Activated naive CD4-positive, alpha-beta T cell treated with anti-CD3 and anti-CD28 coated beads, Interleukin-2, amount 50 U/mL, for 72 hours (primary cell): Measurements from ENCODE around the gene JADE2. TPM values are rescaled to one million over a fixed set of nuclear protein-coding genes. Genes with fewer than 3 reads are reported as not detected.
A peak's percentile ranks its signal among the peaks of the same experiment; 100 is the strongest.
"Not testable (repeated sequence)": the region's sequence is repeated elsewhere in the genome, so short reads cannot be mapped to it uniquely, and the experiment has no call there.

ENCODE experiments used
- ATAC-seq, 2 donors: fragments of 150-1000 bp; cut with Tn5 transposase; 2 replicates each; pipeline ENCODE4 v1.10.0; 2021; ENCODE audit warnings: mild to moderate bottlenecking in 2 of 2, moderate library complexity in 2 of 2
- DNase-seq, 2 donors: peaks; one replicate each; pipeline ENCODE4 v3.0.0; 2021 to 2022; ENCODE audit warnings: low spot score in 2 of 2
- H3K27ac Mint-ChIP-seq, 2 donors: one replicate each; pipeline ENCODE4 v1.8.0; 2022; ENCODE audit warnings: mild to moderate bottlenecking in 2 of 2, mixed read lengths in 2 of 2
- H3K36me3 Mint-ChIP-seq, 2 donors: one replicate each; pipeline ENCODE4 v1.8.0; 2022; ENCODE audit warnings: mixed read lengths in 2 of 2
- H3K9me3 Mint-ChIP-seq, 2 donors: one replicate each; pipeline ENCODE4 v1.8.0; 2022; ENCODE audit warnings: mixed read lengths in 2 of 2
- total RNA-seq, 2 donors: library from RNA; stranded (reverse); gene quantifications; one replicate each; pipeline ENCODE4 v1.2.3, GENCODE V29; 2022

JADE2 gene
- total RNA-seq, 2 donors from 2014 or later = 73.4 to 80.8 TPM

DNA sequence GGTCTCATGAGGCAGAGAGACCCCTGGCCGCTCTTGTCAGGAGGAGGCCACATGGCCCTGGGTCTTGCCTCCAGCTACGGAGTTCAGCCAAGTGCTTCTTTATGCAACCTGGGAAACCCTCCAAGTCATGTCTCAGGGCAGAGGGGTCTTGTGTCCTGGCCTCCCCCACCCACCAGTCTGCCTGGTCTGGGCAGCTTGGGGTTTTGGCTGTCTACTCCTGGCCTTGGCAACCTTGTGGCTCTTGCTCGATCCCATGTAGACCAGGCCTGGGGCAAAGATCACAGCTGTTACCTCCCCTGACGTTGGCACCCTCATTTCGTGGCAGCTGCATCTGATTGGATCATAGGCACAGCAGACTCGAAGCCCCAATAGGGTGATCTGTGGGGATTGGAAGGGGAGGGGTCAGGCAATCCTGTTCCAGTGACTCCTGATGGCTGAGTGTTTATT lies 28.4 kb downstream of the JADE2 start:
- no peak for DNase-seq
- ATAC-seq = no peak
- Mint-ChIP-seq H3K27ac (peak overlapping the region; percentile 97 to 98), H3K9me3 (peaks cover 4% of the 10 kb centered on the region in 2 donors), H3K36me3 (peaks cover 21 to 28% of the 10 kb centered on the region in 2 donors)

- Mint-ChIP-seq H3K27ac (peak overlapping the region; percentile 97 to 98), H3K36me3 (peaks cover 21 to 26% of the 10 kb centered on the region in 2 donors), H3K9me3 (peaks cover 4% of the 10 kb centered on the region in 2 donors)
- peak; percentile 19 to 54 for ATAC-seq
- DNase-seq = peak in 1 of 2 donors; percentile 72
Observed at GRCh38 chr5:134554319-134555222, 29.1 kb downstream of the JADE2 start.

DNA sequence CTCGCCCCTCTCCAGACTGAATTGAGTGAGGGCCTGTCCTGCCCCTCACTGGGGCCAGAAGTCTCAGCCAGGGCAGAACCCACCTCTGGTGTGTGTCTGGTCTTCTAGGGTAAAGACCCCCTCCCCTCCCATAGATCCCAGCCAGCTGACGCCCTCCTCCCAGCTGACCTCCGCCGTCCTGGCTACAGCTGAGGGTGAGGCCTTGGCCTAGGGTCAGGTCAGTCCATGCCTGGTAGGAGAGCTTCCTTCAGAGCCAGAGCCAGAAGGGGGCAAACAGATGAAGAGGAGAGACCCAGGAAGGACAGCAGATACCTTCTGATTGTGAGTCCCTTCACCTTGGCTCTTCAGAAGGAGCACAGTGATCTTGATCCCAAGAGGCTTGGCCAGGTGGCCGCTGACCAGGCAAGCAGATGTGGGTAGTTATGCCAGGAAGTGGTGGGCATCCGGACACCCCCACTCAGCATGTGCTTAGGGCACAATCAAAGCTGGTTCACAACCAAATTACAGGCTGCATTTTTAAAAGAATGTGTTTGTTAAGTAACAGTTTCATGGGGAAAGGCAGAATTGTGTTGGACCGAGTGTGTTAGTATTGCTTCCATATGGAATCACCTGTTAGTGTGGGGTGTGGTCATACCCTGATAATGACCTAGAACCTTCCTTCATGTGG lies 29.9 kb downstream of the JADE2 start:
- H3K36me3 Mint-ChIP-seq = peaks cover 21 to 26% of the 10 kb centered on the region in 2 donors

DNA sequence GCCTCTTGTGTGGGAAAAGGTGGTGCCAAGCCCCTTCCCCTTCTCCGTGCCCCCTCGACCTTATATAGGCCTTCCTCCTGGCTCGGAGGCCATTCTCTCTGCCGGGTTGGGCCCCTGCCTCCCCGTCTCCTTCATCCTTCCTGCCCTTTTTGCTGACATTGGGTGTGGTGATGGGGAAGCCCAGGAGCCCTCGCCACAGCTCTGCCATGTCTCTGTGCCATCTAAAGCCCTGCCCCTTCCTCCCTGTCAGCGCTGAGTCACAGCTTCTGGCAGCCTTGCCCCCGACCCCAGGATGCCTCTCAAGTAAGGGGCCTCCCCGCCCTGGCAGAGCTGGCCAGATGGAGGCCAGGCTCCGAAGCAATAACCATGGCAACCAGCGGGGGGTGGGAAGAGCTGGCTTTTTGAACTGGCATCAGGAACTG lies 30.4 kb downstream of the JADE2 start:
- ATAC-seq = peak; percentile 94 to 95

More for the DNA sequence above, 29.9 kb downstream of the JADE2 start:
- DNase-seq = peak in 1 of 2 donors; percentile 13
- Mint-ChIP-seq H3K27ac (peak overlapping the region; percentile 97 to 98), H3K9me3 (peaks cover 4% of the 10 kb centered on the region in 2 donors)
- ATAC-seq = peak; percentile 8 to 12

GRCh38 chr5:134556588-134556987 lies 31.1 kb downstream of the JADE2 start:
- not testable (repeated sequence) for H3K9me3 Mint-ChIP-seq, ATAC-seq, DNase-seq
- peak overlapping the region; percentile 58 to 98 for H3K27ac Mint-ChIP-seq
- H3K36me3 Mint-ChIP-seq = peaks cover 20 to 23% of the 10 kb centered on the region in 2 donors

More for the DNA sequence above, 30.4 kb downstream of the JADE2 start:
- H3K27ac Mint-ChIP-seq = peak overlapping the region; percentile 97 to 98
- H3K9me3 Mint-ChIP-seq = peaks cover 4% of the 10 kb centered on the region in 2 donors
- H3K36me3 Mint-ChIP-seq = peaks cover 21 to 26% of the 10 kb centered on the region in 2 donors
- peak; percentile 76 to 93 for DNase-seq

- H3K9me3 Mint-ChIP-seq = peaks cover 4% of the 10 kb centered on the region in 2 donors
- DNase-seq (no peak), ATAC-seq (no peak)
- H3K27ac Mint-ChIP-seq = peak overlapping the region; percentile 58 to 98
- peaks cover 16 to 20% of the 10 kb centered on the region in 2 donors for H3K36me3 Mint-ChIP-seq
Observed at GRCh38 chr5:134556994-134557393, 31.5 kb downstream of the JADE2 start.

DNA sequence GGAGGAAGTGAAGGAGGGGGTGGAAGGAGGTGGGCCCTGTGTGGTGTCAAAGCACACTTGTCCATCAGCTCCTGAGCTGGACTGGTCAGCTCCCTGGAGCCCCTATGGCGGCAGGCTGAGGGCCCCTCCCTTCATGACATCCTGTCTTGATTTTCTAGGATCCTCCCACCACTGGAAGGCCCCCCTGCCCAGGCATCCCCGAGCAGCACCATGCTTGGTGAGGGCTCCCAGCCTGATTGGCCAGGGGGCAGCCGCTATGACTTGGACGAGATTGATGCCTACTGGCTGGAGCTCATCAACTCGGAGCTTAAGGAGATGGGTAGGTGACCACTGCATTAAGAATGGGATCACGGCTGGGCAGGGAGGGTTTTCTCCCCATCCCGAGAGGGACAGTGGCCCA lies 34.2 kb downstream of the JADE2 start:
- ATAC-seq (no peak), DNase-seq (no peak)
- H3K9me3 Mint-ChIP-seq = peaks cover 4% of the 10 kb centered on the region in 2 donors
- peaks cover 20 to 29% of the 10 kb centered on the region in 2 donors for H3K36me3 Mint-ChIP-seq
- peak overlapping the region in 1 of 2 donors; percentile 87 for H3K27ac Mint-ChIP-seq

GRCh38 chr5:134560698-134561097 lies 35.2 kb downstream of the JADE2 start:
- Mint-ChIP-seq H3K9me3 (peaks cover 4% of the 10 kb centered on the region in 2 donors), H3K36me3 (peaks cover 20 to 23% of the 10 kb centered on the region in 2 donors), H3K27ac (peak overlapping the region; percentile 87 to 89)
- ATAC-seq (no peak), DNase-seq (no peak)

DNA sequence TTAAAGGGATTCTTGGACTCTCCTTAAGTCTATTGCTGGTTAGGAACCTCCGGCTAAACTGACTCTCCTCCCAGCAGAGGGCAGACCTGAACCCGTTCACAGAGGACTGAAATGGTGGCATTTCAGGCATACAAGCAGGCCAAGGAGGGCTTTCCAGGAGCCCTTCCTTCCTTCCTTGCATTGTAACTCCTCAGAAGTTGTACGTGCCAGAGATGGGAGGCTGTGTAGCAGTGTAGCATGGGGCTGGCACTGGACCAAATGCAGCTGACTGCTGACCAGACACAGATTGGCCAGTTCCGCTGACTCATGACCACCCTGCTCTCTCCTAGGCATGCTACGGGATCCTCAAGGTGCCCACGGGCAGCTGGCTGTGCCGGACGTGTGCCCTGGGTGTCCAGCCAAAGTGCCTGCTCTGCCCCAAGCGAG lies 36.4 kb downstream of the JADE2 start:
- ATAC-seq (no peak), DNase-seq (no peak)
- Mint-ChIP-seq H3K9me3 (peaks cover 1 to 2% of the 10 kb centered on the region in 2 donors), H3K27ac (peak overlapping the region in 1 of 2 donors; percentile 89), H3K36me3 (peaks cover 9 to 12% of the 10 kb centered on the region in 2 donors)

DNA sequence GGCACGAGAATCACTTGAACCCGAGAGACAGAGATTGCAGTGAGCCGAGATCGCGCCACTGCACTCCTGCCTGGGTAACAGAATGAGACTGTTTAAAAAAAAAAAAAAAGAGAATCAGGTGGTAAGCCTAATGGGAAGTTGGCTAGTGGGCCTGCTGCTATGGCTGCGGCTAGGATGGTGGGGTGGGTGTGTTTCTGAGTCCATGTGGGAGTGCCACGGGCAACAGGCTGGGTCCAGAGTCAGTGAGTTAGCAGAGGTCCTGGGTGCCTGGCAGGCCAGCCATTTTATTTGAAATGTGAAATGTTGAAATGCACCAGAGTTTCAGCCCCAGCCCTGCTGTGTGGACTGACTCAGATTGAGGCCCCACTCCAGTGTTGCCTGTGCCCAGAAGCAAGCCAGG lies 37.8 kb downstream of the JADE2 start:
- Mint-ChIP-seq H3K36me3 (peaks cover 6 to 9% of the 10 kb centered on the region in 2 donors), H3K27ac (peak overlapping the region; percentile 81 to 89), H3K9me3 (no peaks in the 10 kb centered on the region)
- ATAC-seq = no peak
- DNase-seq = no peak

DNA sequence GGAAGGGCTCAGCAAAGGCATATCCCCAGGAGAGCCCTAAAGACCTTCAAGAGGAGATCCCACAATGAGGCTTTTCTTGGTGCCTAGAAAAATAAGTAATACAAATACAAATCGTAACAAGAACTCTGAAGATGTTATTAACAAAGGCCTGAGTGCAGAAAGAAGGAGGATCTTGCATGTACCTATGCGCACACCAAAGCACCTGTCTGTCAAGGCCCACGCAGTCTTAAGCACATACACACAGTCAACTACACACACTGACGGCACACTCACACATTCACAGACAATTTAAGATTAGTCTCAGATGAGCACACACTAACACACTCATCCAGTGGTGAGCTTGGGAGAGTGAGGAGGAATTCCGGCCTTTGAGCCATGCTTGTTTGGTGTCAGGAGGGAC lies 38.5 kb downstream of the JADE2 start:
- DNase-seq (no peak), ATAC-seq (no peak)
- H3K36me3 Mint-ChIP-seq = peaks cover 6 to 9% of the 10 kb centered on the region in 2 donors
- peak overlapping the region in 1 of 2 donors; percentile 89 for H3K27ac Mint-ChIP-seq
- H3K9me3 Mint-ChIP-seq = no peaks in the 10 kb centered on the region

DNA sequence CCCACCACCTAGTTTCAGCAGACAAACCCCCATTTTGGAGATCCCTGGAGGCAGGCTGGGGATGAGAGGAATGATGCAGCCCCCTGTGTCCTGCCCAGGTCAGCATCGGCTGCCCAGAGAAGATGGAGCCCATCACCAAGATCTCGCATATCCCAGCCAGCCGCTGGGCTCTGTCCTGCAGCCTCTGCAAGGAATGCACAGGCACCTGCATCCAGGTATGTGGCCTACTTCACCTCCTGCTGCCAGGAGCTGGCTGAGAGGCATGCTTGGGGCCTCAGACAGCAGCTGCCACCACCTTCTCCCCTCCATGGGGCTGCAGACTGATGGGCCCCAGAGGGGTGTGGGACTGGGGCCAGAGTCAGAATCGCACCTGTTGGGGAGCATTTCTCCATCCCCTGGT lies 38.9 kb downstream of the JADE2 start:
- DNase-seq (no peak), ATAC-seq (no peak)
- Mint-ChIP-seq H3K9me3 (no peaks in the 10 kb centered on the region), H3K36me3 (peaks cover 6 to 9% of the 10 kb centered on the region in 2 donors), H3K27ac (peak overlapping the region in 1 of 2 donors; percentile 89)

- Mint-ChIP-seq H3K9me3 (no peaks in the 10 kb centered on the region), H3K36me3 (peaks cover 6 to 9% of the 10 kb centered on the region in 2 donors), H3K27ac (peak overlapping the region; percentile 86 to 96)
- DNase-seq = no peak
- no peak for ATAC-seq
Observed at GRCh38 chr5:134565791-134566740, 40.6 kb downstream of the JADE2 start.

DNA sequence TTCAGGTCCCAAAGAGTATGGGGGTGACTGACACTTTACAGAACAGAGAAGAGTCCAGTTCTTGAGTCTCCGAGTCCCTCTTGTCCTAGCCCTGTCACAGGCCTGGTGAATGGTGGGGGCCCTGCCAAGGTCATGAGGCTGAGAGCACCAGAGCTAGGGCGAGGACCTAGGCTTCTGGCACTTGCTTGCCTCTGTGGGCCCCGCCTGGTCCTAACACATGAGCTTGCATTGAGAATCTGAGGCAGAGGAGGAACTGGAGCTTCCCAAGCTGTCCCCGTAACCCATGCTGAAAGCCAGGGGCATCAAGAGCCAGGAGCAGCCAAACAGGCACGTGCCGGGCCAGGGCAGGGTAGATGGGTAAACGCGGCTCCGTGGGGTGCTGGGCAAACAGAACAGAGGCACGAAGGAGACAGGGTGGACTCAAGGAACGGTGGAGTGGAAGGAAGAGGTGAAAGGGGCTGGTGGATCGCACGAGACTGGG lies 41.3 kb downstream of the JADE2 start:
- DNase-seq (no peak), ATAC-seq (no peak)
- peaks cover 6 to 12% of the 10 kb centered on the region in 2 donors for H3K36me3 Mint-ChIP-seq
- H3K9me3 Mint-ChIP-seq = no peaks in the 10 kb centered on the region
- peak overlapping the region; percentile 86 to 96 for H3K27ac Mint-ChIP-seq

GRCh38 chr5:134567641-134568336 lies 42.3 kb downstream of the JADE2 start:
- Mint-ChIP-seq H3K36me3 (peaks cover 2 to 11% of the 10 kb centered on the region in 2 donors), H3K27ac (peak overlapping the region; percentile 76 to 86), H3K9me3 (no peaks in the 10 kb centered on the region)
- ATAC-seq (no peak), DNase-seq (no peak)
